ENCODE results near the gene GP1BB. TPM values are rescaled to one million over a fixed set of nuclear protein-coding genes. Genes with fewer than 3 reads are reported as not detected.

The GP1BB gene
- polyA plus RNA-seq, 1 of the 3 experiments (the other 2 are of a cell fraction): 1.5 TPM

GRCh38 chr22:19718456-19719049, 4.8 kb upstream of the GP1BB start:
- 52% methylated on average over 31 of the region's 70 CpGs for WGBS (ENCODE audit: low lambda C conversion rate)
- H3K27ac ChIP-seq (ENCODE audit: low read depth in 2 of 2, low read length in 1 of 2): peak overlapping the region in 1 of 2 experiments; percentile 22; a peak in 1 of 4 replicates
- peaks cover 0 to 38% of the 10 kb centered on the region in 2 experiments; a peak in 1 of 4 replicates for H3K4me1 ChIP-seq (ENCODE audit: control insufficient read depth in 1 of 2, insufficient read depth in 2 of 2, low read depth in 1 of 2, low read length in 1 of 2)
- no peaks in the 10 kb centered on the region for H3K27me3 ChIP-seq (ENCODE audit: insufficient read depth)
- H3K79me2 ChIP-seq (ENCODE audit: insufficient read depth): no peaks in the 10 kb centered on the region
- peaks cover 0 to 5% of the 10 kb centered on the region in 2 experiments for H3K36me3 ChIP-seq (replicated peaks in 1 of 2; ENCODE audit: control insufficient read depth in 1 of 2, insufficient read depth in 2 of 2, low read length in 1 of 2)
- TF ChIP-seq TAF1 (IDR thresholded peaks at IDR 0.05; ENCODE audit: borderline replicate concordance, low read depth, low read length) (no peak), GATA2 (CRISPR knock-in tag; IDR thresholded peaks at IDR 0.05) (no peak), TEAD4 (IDR thresholded peaks at IDR 0.05; ENCODE audit: borderline replicate concordance, insufficient read depth) (no peak), JUND (IDR thresholded peaks at IDR 0.05) (no peak), ELF1 (IDR thresholded peaks at IDR 0.05) (no peak), ZBTB33 (IDR thresholded peaks at IDR 0.05; ENCODE audit: borderline replicate concordance, low read depth) (no peak), FOSL2 (IDR thresholded peaks at IDR 0.05; ENCODE audit: borderline replicate concordance, low read depth) (no peak), CTCF (IDR thresholded peaks at IDR 0.05) (no peak), PBX3 (IDR thresholded peaks at IDR 0.05) (no peak), REST (IDR thresholded peaks at IDR 0.05; ENCODE audit: low read depth, low read length) (no peak), USF1 (IDR thresholded peaks at IDR 0.05; ENCODE audit: borderline replicate concordance, low read depth) (no peak), GABPA (IDR thresholded peaks at IDR 0.05; ENCODE audit: low read depth) (no peak), SIN3A (IDR thresholded peaks at IDR 0.05; ENCODE audit: borderline replicate concordance, low read depth, low read length) (no peak)
- H3F3A ChIP-seq (replicated peaks; ENCODE audit: insufficient read depth): no peaks in the 10 kb centered on the region
- CTCF ChIA-PET: interaction anchor here (0.6 to 3.9 kb wide), 13 partner anchors 12 to 215 kb away, joined by 3 to 24 read pairs (median 4); no protein-coding TSS in a partner anchor
- peak overlapping the region; percentile 76; the same call in 1 of the 2 replicates for H2AFZ ChIP-seq (ENCODE audit: low read depth)
- H3K4me2 ChIP-seq: peak overlapping the region; percentile 81
- no peak for DNase-seq
- no peaks in the 10 kb centered on the region for H3K9me3 ChIP-seq
- peak overlapping the region; percentile 43; the same call in 1 of the 2 replicates for H3K9ac ChIP-seq
- H3K4me3 ChIP-seq (ENCODE audit: low read depth in 2 of 2, low read length in 1 of 2): peak overlapping the region; percentile 62 to 67
- H3K9me2 ChIP-seq: no peaks in the 10 kb centered on the region
- POLR2A ChIA-PET: no interaction called here
- H4K20me1 ChIP-seq (ENCODE audit: insufficient read depth): no peaks in the 10 kb centered on the region

All from SK-N-SH (cell line).